GM12878 (cell line): ENCODE measurements around the gene SREK1. TPM values are rescaled to one million over a fixed set of nuclear protein-coding genes. Genes with fewer than 3 reads are reported as not detected.

ENCODE experiments used
- ATF7 ChIP-seq: fragments of 450-650 bp; IDR thresholded peaks from 2 replicates; pipeline ENCODE4 v1.6.1; 2016; ENCODE audit warnings: low read depth, mild to moderate bottlenecking
- CBX5 ChIP-seq: sonication (generic); IDR thresholded peaks from 2 replicates; pipeline ENCODE4 v1.6.1; 2016; ENCODE audit warnings: low read depth, moderate library complexity, mild to moderate bottlenecking, inconsistent platforms
- CREM ChIP-seq: IDR thresholded peaks from 2 replicates; pipeline ENCODE4 v1.6.1; 2014; ENCODE audit warnings: antibody characterized with exemption, low read depth
- EZH2 ChIP-seq: IDR thresholded peaks from 2 replicates; pipeline ENCODE4 v1.6.1; 2012; ENCODE audit warnings: low read depth, mild to moderate bottlenecking, control low read depth, inconsistent platforms, low read length, borderline replicate concordance; ENCODE audit not compliant: control insufficient read depth
- HDGF ChIP-seq: fragments of 450-650 bp; IDR thresholded peaks from 2 replicates; pipeline ENCODE4 v1.6.1; 2016; ENCODE audit warnings: antibody characterized with exemption
- LARP7 ChIP-seq: fragments of 450-650 bp; IDR thresholded peaks from 2 replicates; pipeline ENCODE4 v1.6.1; 2017; ENCODE audit warnings: mild to moderate bottlenecking
- MEF2A ChIP-seq: IDR thresholded peaks from 2 replicates; pipeline ENCODE4 v1.6.1; 2011; ENCODE audit warnings: low read depth, mild to moderate bottlenecking, low read length, moderate library complexity; ENCODE audit not compliant: insufficient read depth
- PAX8 ChIP-seq: fragments of 450-650 bp; IDR thresholded peaks from 2 replicates; pipeline ENCODE4 v1.6.1; 2017; ENCODE audit warnings: mild to moderate bottlenecking, moderate library complexity
- POLR2AphosphoS2 ChIP-seq: IDR thresholded peaks from 2 replicates; pipeline ENCODE4 v1.6.1; 2011; ENCODE audit warnings: low read depth, mild to moderate bottlenecking, low read length, improper control_type of control experiment, moderate library complexity
- RAD51 ChIP-seq: fragments of 450-650 bp; IDR thresholded peaks from 2 replicates; pipeline ENCODE4 v1.6.1; 2016; ENCODE audit warnings: moderate library complexity, mild to moderate bottlenecking, inconsistent platforms
- SRF ChIP-seq, 2 experiments: IDR thresholded peaks; 2 replicates each; pipeline ENCODE4 v1.6.1; 2011; ENCODE audit warnings: low read depth in 2 of 2, low read length in 2 of 2, mild to moderate bottlenecking in 1 of 2, moderate library complexity in 1 of 2
- STAT1 ChIP-seq: fragments of 450-650 bp; conservative IDR thresholded peaks from 2 replicates; pipeline ENCODE4 v1.6.1; 2014; ENCODE audit warnings: antibody characterized with exemption, mild to moderate bottlenecking
- TCF12 ChIP-seq: IDR thresholded peaks from 2 replicates; pipeline ENCODE4 v1.6.1; 2011; ENCODE audit warnings: low read depth, mild to moderate bottlenecking, low read length
- ZBED1 ChIP-seq: IDR thresholded peaks from 2 replicates; pipeline ENCODE4 v1.6.1; 2016; ENCODE audit warnings: borderline replicate concordance
- ZZZ3 ChIP-seq: IDR thresholded peaks from 2 replicates; pipeline ENCODE4 v1.6.1; 2011; ENCODE audit warnings: low read depth; ENCODE audit not compliant: control insufficient read depth, insufficient read length
- polyA plus RNA-seq, 11 experiments: library from polyadenylated mRNA; depleted of rRNA in 4 of 11; unstranded in 6 of 11; stranded (reverse) in 5 of 11; fragments of >200 nt; fragmentation: Nextera tagmentation in 4 of 11; fragmentation: Illumina TruSeq in 1 of 11; extraction: Ambion mirVana in 4 of 11; extraction: Trizol in 1 of 11; gene quantifications; 1 replicate in 1 of 11; 2 replicates in 10 of 11; pipeline versions ENCODE4 v1.2.1 to v1.2.3, GENCODE V29; 2011 to 2016; ENCODE audit warnings: inconsistent platforms in 2 of 11, missing spikeins in 2 of 11, low read depth in 1 of 11
- total RNA-seq, 4 experiments: library from RNA; depleted of rRNA in 3 of 4; stranded (reverse); fragments of >200 nt in 3 of 4; fragmentation: Illumina TruSeq in 1 of 4; extraction: Trizol in 1 of 4; gene quantifications; 2 replicates each; pipeline versions ENCODE4 v1.2.1 to v1.2.3, GENCODE V29; 2013 to 2021
- TF ChIP-seq, protein P1 (sequence below): fragments of 450-650 bp; IDR thresholded peaks from 2 replicates; pipeline ENCODE4 v1.6.1; 2018; ENCODE audit warnings: borderline replicate concordance, mild to moderate bottlenecking; ENCODE audit not compliant: partially characterized antibody
- TF ChIP-seq, protein P2 (sequence below): fragments of 450-650 bp; formaldehyde crosslinking; IDR thresholded peaks from 2 replicates; pipeline ENCODE4 v1.4.0; 2022; ENCODE audit warnings: mild to moderate bottlenecking, moderate library complexity
- TF ChIP-seq, protein P3 (sequence below): fragments of 450-650 bp; IDR thresholded peaks from 2 replicates; pipeline ENCODE4 v1.6.1; 2016; ENCODE audit warnings: mild to moderate bottlenecking
- TF ChIP-seq, protein P4 (sequence below), 3 experiments: IDR thresholded peaks in 2 of 3; conservative IDR thresholded peaks in 1 of 3; 2 replicates each; pipeline ENCODE4 v1.5.1; 2011; ENCODE audit warnings: low read depth in 3 of 3, low read length in 3 of 3, mild to moderate bottlenecking in 3 of 3, control low read depth in 2 of 3, moderate library complexity in 2 of 3, inconsistent platforms in 1 of 3, mixed read lengths in 1 of 3; ENCODE audit not compliant: control insufficient read depth in 2 of 3, insufficient read depth in 1 of 3; ENCODE audit errors: extremely low read depth in 1 of 3
- TF ChIP-seq, protein P5 (sequence below): fragments of 450-650 bp; IDR thresholded peaks from 2 replicates; pipeline ENCODE4 v1.6.1; 2017; ENCODE audit warnings: borderline replicate concordance

Gene SREK1
- total and polyA plus RNA-seq, 10 of the 15 experiments (the other 5 are each of a cell fraction or from before 2014, with no cell fraction given), result 30.7 to 100 (median 61.5) TPM

DNA sequence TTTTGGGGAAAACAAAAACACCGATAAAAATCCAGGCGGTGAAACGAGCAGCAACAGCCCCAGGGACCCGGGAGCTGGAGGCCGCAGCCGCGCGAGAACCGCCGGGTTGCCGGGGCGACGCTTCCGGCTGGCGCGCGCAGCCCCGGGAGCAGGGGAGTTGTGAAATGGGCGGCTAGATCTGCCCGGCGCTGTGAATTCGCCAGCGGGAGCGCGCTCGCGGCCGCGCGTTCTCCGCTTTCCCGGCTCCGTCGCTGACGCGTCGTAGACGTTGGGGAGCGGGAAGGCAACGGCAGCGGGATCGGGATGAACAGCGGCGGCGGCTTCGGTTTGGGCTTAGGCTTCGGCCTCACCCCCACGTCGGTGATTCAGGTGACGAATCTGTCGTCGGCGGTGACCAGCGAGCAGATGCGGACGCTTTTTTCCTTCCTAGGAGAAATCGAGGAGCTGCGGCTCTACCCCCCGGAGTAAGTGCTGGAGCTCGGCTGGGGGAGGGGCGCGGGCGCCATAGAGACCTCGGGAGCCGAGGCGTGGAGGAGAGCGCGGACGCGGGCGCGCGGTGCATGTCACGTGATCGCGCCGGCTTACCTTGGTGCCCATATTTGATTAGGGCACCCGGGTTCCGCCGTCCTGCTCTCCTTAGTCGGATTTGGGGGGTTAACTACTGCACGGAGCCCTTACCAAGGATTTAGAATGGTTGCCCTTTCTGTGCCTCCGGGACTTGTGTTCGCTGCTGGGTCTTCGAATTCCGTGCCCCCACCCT lies at the start of gene SREK1 (continued):
- TF ChIP-seq RAD51 (peak; percentile 99), PAX8 (no peak; the same call in 1 of the 2 replicates), TCF12 (no peak), HDGF (0 out of 2 replicates have a peak, but pooled peaks have one; percentile 43), CBX5 (peak; percentile 69; the same call in 1 of the 2 replicates), LARP7 (peak; percentile 98), POLR2AphosphoS2 (no peak; the same call in 1 of the 2 replicates), ZZZ3 (no peak), ZBED1 (no peak), CREM (peak; percentile 78; the same call in 1 of the 2 replicates), STAT1 (no peak), ATF7 (no peak), SRF (IDR thresholded peaks at IDR 0.05; ENCODE audit: low read depth in 2 of 2, low read length in 2 of 2) (peak; percentile 77 to 84; a peak in 3 of 4 replicates), MEF2A (no peak), EZH2 (no peak)
- TF ChIP-seq, protein P1, sequence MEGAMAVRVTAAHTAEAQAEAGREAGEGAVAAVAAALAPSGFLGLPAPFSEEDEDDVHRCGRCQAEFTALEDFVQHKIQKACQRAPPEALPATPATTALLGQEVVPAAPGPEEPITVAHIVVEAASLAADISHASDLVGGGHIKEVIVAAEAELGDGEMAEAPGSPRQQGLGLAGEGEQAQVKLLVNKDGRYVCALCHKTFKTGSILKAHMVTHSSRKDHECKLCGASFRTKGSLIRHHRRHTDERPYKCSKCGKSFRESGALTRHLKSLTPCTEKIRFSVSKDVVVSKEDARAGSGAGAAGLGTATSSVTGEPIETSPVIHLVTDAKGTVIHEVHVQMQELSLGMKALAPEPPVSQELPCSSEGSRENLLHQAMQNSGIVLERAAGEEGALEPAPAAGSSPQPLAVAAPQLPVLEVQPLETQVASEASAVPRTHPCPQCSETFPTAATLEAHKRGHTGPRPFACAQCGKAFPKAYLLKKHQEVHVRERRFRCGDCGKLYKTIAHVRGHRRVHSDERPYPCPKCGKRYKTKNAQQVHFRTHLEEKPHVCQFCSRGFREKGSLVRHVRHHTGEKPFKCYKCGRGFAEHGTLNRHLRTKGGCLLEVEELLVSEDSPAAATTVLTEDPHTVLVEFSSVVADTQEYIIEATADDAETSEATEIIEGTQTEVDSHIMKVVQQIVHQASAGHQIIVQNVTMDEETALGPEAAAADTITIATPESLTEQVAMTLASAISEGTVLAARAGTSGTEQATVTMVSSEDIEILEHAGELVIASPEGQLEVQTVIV, result peak; percentile 41
- TF ChIP-seq, protein P2, sequence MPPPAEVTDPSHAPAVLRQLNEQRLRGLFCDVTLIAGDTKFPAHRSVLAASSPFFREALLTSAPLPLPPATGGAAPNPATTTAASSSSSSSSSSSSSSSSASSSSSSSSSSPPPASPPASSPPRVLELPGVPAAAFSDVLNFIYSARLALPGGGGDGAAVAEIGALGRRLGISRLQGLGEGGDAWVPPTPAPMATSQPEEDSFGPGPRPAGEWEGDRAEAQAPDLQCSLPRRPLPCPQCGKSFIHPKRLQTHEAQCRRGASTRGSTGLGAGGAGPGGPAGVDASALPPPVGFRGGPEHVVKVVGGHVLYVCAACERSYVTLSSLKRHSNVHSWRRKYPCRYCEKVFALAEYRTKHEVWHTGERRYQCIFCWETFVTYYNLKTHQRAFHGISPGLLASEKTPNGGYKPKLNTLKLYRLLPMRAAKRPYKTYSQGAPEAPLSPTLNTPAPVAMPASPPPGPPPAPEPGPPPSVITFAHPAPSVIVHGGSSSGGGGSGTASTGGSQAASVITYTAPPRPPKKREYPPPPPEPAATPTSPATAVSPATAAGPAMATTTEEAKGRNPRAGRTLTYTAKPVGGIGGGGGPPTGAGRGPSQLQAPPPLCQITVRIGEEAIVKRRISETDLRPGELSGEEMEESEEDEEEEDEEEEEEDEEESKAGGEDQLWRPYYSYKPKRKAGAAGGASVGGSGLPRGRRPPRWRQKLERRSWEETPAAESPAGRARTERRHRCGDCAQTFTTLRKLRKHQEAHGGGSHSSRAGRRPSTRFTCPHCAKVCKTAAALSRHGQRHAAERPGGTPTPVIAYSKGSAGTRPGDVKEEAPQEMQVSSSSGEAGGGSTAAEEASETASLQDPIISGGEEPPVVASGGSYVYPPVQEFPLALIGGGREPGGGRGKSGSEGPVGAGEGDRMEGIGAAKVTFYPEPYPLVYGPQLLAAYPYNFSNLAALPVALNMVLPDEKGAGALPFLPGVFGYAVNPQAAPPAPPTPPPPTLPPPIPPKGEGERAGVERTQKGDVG (CRISPR knock-in tag), result peak; percentile 76
- TF ChIP-seq, protein P3, sequence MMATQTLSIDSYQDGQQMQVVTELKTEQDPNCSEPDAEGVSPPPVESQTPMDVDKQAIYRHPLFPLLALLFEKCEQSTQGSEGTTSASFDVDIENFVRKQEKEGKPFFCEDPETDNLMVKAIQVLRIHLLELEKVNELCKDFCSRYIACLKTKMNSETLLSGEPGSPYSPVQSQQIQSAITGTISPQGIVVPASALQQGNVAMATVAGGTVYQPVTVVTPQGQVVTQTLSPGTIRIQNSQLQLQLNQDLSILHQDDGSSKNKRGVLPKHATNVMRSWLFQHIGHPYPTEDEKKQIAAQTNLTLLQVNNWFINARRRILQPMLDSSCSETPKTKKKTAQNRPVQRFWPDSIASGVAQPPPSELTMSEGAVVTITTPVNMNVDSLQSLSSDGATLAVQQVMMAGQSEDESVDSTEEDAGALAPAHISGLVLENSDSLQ, result no peak
- TF ChIP-seq, protein P4, sequence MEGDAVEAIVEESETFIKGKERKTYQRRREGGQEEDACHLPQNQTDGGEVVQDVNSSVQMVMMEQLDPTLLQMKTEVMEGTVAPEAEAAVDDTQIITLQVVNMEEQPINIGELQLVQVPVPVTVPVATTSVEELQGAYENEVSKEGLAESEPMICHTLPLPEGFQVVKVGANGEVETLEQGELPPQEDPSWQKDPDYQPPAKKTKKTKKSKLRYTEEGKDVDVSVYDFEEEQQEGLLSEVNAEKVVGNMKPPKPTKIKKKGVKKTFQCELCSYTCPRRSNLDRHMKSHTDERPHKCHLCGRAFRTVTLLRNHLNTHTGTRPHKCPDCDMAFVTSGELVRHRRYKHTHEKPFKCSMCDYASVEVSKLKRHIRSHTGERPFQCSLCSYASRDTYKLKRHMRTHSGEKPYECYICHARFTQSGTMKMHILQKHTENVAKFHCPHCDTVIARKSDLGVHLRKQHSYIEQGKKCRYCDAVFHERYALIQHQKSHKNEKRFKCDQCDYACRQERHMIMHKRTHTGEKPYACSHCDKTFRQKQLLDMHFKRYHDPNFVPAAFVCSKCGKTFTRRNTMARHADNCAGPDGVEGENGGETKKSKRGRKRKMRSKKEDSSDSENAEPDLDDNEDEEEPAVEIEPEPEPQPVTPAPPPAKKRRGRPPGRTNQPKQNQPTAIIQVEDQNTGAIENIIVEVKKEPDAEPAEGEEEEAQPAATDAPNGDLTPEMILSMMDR (IDR thresholded peaks at IDR 0.05 in 2 of 3, conservative IDR thresholded peaks at IDR 0.05 in 1 of 3; ENCODE audit: control insufficient read depth in 2 of 3, extremely low read depth in 1 of 3, insufficient read depth in 1 of 3, low read depth in 3 of 3, low read length in 3 of 3), result no peak
- TF ChIP-seq, protein P5, sequence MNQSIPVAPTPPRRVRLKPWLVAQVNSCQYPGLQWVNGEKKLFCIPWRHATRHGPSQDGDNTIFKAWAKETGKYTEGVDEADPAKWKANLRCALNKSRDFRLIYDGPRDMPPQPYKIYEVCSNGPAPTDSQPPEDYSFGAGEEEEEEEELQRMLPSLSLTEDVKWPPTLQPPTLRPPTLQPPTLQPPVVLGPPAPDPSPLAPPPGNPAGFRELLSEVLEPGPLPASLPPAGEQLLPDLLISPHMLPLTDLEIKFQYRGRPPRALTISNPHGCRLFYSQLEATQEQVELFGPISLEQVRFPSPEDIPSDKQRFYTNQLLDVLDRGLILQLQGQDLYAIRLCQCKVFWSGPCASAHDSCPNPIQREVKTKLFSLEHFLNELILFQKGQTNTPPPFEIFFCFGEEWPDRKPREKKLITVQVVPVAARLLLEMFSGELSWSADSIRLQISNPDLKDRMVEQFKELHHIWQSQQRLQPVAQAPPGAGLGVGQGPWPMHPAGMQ, result no peak
